GM21737 (cell line): ENCODE results near the gene OR2A7.
"Not testable (repeated sequence)": the region's sequence is repeated elsewhere in the genome, so short reads cannot be mapped to it uniquely, and the experiment has no call there.

Experiments used
- ATAC-seq: cut with Tn5 transposase; IDR thresholded peaks from one replicate; pipeline ENCODE4 v1.9.1; 2021; ENCODE audit warnings: mild to moderate bottlenecking, moderate library complexity; ENCODE audit not compliant: unreplicated experiment

OR2A7 gene

GRCh38 chr7:144264692-144265091 is at the start of gene OR2A7:
Gene OR2A7 (minus strand): TSS chr7:144264792. CDS start chr7:144259628, 5,164 bp downstream.
- ATAC-seq: not testable (repeated sequence)

- not testable (repeated sequence) for ATAC-seq
Observed at GRCh38 chr7:144311872-144312469, 47.4 kb upstream of the OR2A7 start, which contains the start of gene OR2A1. Gene OR2A1 (plus strand): TSS chr7:144312419. CDS start chr7:144318125, 5,706 bp downstream.

- not testable (repeated sequence) for ATAC-seq
Observed at GRCh38 chr7:144311218-144311617, 46.6 kb upstream of the OR2A7 start.

- not testable (repeated sequence) for ATAC-seq
Observed at GRCh38 chr7:144309702-144310101, 45.1 kb upstream of the OR2A7 start.

GRCh38 chr7:144305156-144305555 is 40.6 kb upstream of the OR2A7 start:
- ATAC-seq: not testable (repeated sequence)

- not testable (repeated sequence) for ATAC-seq
Observed at GRCh38 chr7:144303607-144304006, 39.0 kb upstream of the OR2A7 start.

GRCh38 chr7:144302578-144303303 is 38.1 kb upstream of the OR2A7 start:
- ATAC-seq: not testable (repeated sequence)

GRCh38 chr7:144293794-144294499 is 29.4 kb upstream of the OR2A7 start:
- peak; percentile 72 for ATAC-seq

- not testable (repeated sequence) for ATAC-seq
Observed at GRCh38 chr7:144292384-144293161, 28.0 kb upstream of the OR2A7 start.

- not testable (repeated sequence) for ATAC-seq
Observed at GRCh38 chr7:144291607-144292006, 27.0 kb upstream of the OR2A7 start.

GRCh38 chr7:144287171-144287784 is 22.7 kb upstream of the OR2A7 start:
- ATAC-seq: not testable (repeated sequence)

GRCh38 chr7:144283716-144284115 is 19.1 kb upstream of the OR2A7 start:
- ATAC-seq: not testable (repeated sequence)

- not testable (repeated sequence) for ATAC-seq
Observed at GRCh38 chr7:144282490-144282889, 17.9 kb upstream of the OR2A7 start.

- not testable (repeated sequence) for ATAC-seq
Observed at GRCh38 chr7:144281981-144282380, 17.4 kb upstream of the OR2A7 start.

- not testable (repeated sequence) for ATAC-seq
Observed at GRCh38 chr7:144280010-144280409, 15.4 kb upstream of the OR2A7 start.

- not testable (repeated sequence) for ATAC-seq
Observed at GRCh38 chr7:144275281-144275680, 10.7 kb upstream of the OR2A7 start.

GRCh38 chr7:144269188-144269587 is 4.6 kb upstream of the OR2A7 start, which contains the start of gene CTAGE8:
Gene CTAGE8 (minus strand): TSS chr7:144269288. CDS start chr7:144269250, 38 bp downstream.
- not testable (repeated sequence) for ATAC-seq

- not testable (repeated sequence) for ATAC-seq
Observed at GRCh38 chr7:144262128-144262527, 2.5 kb downstream of the OR2A7 start.

GRCh38 chr7:144259067-144259466 is 5.5 kb downstream of the OR2A7 start:
- not testable (repeated sequence) for ATAC-seq

GRCh38 chr7:144256112-144256511 is 8.5 kb downstream of the OR2A7 start:
- no peak for ATAC-seq
